K562 (cell line): Measurements from ENCODE around the gene SH3BP4.

ENCODE experiments used
- CTCF ChIP-seq, 3 experiments: IDR thresholded peaks in 2 of 3; conservative IDR thresholded peaks in 1 of 3; 2 replicates each; pipeline ENCODE4 v1.5.1; 2011 to 2012; ENCODE audit warnings: low read length in 3 of 3, mild to moderate bottlenecking in 3 of 3, control low read depth in 2 of 3, improper control_type of control experiment in 1 of 3, inconsistent platforms in 1 of 3, low read depth in 1 of 3, mixed read lengths in 1 of 3, moderate library complexity in 1 of 3; ENCODE audit not compliant: insufficient read depth in 2 of 3
- FOXO4 ChIP-seq: fragments of 450-650 bp; formaldehyde crosslinking; IDR thresholded peaks from 2 replicates; pipeline ENCODE4 v1.4.0; 2020; ENCODE audit warnings: mild to moderate bottlenecking, moderate library complexity
- HOMEZ ChIP-seq: fragments of 250-450 bp; sonication (Bioruptor Pico); IDR thresholded peaks from 2 replicates; pipeline ENCODE4 v1.4.0; 2020; ENCODE audit warnings: mild to moderate bottlenecking, moderate library complexity
- JUNB ChIP-seq: fragments of 450-650 bp; formaldehyde crosslinking; conservative IDR thresholded peaks from 2 replicates; pipeline ENCODE4 v1.4.0; 2020; ENCODE audit warnings: mild to moderate bottlenecking
- THRB ChIP-seq: fragments of 450-650 bp; formaldehyde crosslinking; conservative IDR thresholded peaks from 2 replicates; pipeline ENCODE4 v1.4.0; 2022; ENCODE audit warnings: mild to moderate bottlenecking, missing genetic modification characterization
- ZBTB49 ChIP-seq: sonication (generic); formaldehyde crosslinking; IDR thresholded peaks from 2 replicates; pipeline ENCODE4 v1.8.0; 2022; ENCODE audit warnings: missing genetic modification reagents, mild to moderate bottlenecking, borderline replicate concordance

- TF ChIP-seq CTCF (IDR thresholded peaks at IDR 0.05 in 2 of 3, conservative IDR thresholded peaks at IDR 0.05 in 1 of 3; ENCODE audit: insufficient read depth in 2 of 3, low read depth in 1 of 3, low read length in 3 of 3) (no peak), ZBTB49 (no peak), FOXO4 (no peak), JUNB (CRISPR knock-in tag) (no peak), HOMEZ (CRISPR knock-in tag) (no peak), THRB (no peak)
Observed at GRCh38 chr2:235086481-235087184, 134.8 kb downstream of the SH3BP4 start.
